SK-N-MC (cell line): ENCODE data around the gene MBD2.

Source experiments
- EZH2 ChIP-seq: fragments of 200-600 bp; sonication (generic); IDR thresholded peaks from one replicate; pipeline ENCODE4 v1.6.1; 2017; ENCODE audit warnings: antibody characterized with exemption
- FOXP2 ChIP-seq: optimal IDR thresholded peaks from 2 replicates; pipeline ENCODE3; 2011; ENCODE audit warnings: mild to moderate bottlenecking, moderate library complexity; ENCODE audit not compliant: insufficient read depth; ENCODE audit errors: extremely low read length, control extremely low read depth
- POLR2AphosphoS5 ChIP-seq: IDR thresholded peaks from 2 replicates; pipeline ENCODE4 v1.6.1; 2012; ENCODE audit warnings: mild to moderate bottlenecking, low read depth, low read length, borderline replicate concordance

DNA sequence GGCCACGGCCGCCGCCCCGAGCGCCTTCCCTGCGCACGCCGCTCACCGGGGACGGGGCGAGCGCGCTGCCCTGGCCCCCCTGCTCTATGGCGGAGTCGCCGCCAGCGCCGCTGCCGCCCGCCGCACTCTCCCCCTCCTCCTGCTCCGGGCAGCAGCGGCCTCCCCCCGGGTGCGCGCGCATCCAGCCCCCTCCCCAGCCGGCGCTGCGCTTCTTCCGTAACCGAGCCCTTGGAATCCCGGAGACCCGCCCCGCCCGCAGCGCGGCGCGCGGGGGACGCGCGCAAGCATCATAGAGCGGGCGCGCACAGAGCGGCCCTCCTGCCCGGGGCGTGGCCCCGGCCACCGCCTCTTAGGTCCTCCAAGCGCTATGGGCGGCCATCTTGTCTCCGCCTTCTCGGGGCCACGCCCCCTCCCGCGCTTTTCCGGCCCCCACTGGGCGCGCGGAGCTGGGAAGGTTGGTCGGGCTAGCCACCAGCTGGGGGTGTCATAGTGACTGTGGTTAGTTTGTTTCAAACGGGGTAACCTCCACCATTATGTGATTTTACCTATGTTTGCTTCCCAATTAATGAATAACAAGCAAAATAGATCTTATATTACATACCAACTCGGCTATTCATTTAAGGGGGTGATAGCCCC lies at the start of gene MBD2:
- peak; percentile 75 for TF ChIP-seq POLR2AphosphoS5
- no peak for TF ChIP-seq EZH2
- TF ChIP-seq FOXP2 = no peak
